Heart left ventricle (tissue), 13 donors: ENCODE measurements around the gene RAD51C.

Experiments
- POLR2A ChIP-seq, 2 donors: fragments of 450-650 bp; IDR thresholded peaks; one replicate each; pipeline ENCODE4 v1.6.1; 2017; ENCODE audit warnings: antibody characterized with exemption in 2 of 2, mild to moderate bottlenecking in 2 of 2, moderate library complexity in 2 of 2
- TF ChIP-seq, protein P1 (sequence below), 12 donors: fragments of 200-600 bp; sonication (generic) in 4 of 12; IDR thresholded peaks; one replicate each; pipeline versions ENCODE4 v1.5.0 to v1.8.0; 2018 to 2022; ENCODE audit warnings: antibody characterized with exemption in 12 of 12, mild to moderate bottlenecking in 5 of 12
- donor health status: ischemic (EF 13 %, LVEDD 7.1; RV severe dilation, severe dysfunction).
- donor health status: DM: no; HTN: yes; CAD: no.
- donor health status: DM: no; HTN: no; CAD: no.
- donor health status: ischemic (EF 25% LVEDD 6.9; RV normal size, moderate dysfunction).
- donor health status: ischemic (EF 25% LVEDD 5.7; RV mildly dilated, moderate dysfunction).
- donor health status: ischemic (EF 35%, LVEDD 5.7; RV mildly dilated, moderate dysfunction).
- donor health status: nonischemic (EF 11% LVEDD 7.7; RV severe dilation, severe dysfunction).
- donor health status: DM: yes; HTN: yes; CAD: no.
- donor health status: PGD.
- donor health status: ischemic (EF 29% LVEDD 5.4; RV normal size, mild dysfunction).
- donor health status: nonischemic (EF 23%, LVEDD 6.1; RV moderate dilation, normal function).

DNA sequence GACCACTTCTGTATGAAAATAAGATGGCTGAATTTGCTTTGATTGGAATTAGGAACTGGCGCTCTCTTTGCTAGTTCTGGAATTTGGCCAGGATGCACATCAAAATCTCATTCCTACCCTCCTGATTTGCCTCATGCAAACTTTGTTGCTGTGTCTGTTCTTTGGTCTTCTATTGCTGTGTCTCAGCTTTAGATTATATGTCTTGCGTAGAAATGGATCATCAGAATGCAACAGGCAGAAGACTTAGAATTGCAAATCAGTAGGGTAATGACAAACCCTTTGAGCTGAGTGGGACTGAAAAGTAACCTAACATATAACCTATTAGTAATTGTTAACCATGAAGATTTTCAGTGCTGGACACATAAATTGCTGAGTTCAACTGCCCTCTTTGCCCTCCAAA, 30.3 kb downstream of the RAD51C start:
- TF ChIP-seq, protein P1, sequence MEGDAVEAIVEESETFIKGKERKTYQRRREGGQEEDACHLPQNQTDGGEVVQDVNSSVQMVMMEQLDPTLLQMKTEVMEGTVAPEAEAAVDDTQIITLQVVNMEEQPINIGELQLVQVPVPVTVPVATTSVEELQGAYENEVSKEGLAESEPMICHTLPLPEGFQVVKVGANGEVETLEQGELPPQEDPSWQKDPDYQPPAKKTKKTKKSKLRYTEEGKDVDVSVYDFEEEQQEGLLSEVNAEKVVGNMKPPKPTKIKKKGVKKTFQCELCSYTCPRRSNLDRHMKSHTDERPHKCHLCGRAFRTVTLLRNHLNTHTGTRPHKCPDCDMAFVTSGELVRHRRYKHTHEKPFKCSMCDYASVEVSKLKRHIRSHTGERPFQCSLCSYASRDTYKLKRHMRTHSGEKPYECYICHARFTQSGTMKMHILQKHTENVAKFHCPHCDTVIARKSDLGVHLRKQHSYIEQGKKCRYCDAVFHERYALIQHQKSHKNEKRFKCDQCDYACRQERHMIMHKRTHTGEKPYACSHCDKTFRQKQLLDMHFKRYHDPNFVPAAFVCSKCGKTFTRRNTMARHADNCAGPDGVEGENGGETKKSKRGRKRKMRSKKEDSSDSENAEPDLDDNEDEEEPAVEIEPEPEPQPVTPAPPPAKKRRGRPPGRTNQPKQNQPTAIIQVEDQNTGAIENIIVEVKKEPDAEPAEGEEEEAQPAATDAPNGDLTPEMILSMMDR (IDR thresholded peaks at IDR 0.05), result no peak
- TF ChIP-seq POLR2A (IDR thresholded peaks at IDR 0.05), result no peak
